T-helper 2 cell treated with Interferon-gamma antibody and Interleukin-4, amounts not matched to agents 100 ng/mL and 5 ng/mL, for 36 hours (primary cell): Measurements from ENCODE around the gene CYTH3. TPM values are rescaled to one million over a fixed set of nuclear protein-coding genes. Genes with fewer than 3 reads are reported as not detected.
"Not testable (repeated sequence)": the region's sequence is repeated elsewhere in the genome, so short reads cannot be mapped to it uniquely, and the experiment has no call there.

Source experiments
- intact Hi-C: fragments of 100-400 bp; cut with micrococcal nuclease; formaldehyde crosslinking; loops from one replicate; pipeline ENCODE4 v1.15.1; 2023
- total RNA-seq: library from RNA; stranded (reverse); gene quantifications from 2 replicates; pipeline ENCODE4 v1.2.3, GENCODE V29; 2022

The CYTH3 gene, protein sequence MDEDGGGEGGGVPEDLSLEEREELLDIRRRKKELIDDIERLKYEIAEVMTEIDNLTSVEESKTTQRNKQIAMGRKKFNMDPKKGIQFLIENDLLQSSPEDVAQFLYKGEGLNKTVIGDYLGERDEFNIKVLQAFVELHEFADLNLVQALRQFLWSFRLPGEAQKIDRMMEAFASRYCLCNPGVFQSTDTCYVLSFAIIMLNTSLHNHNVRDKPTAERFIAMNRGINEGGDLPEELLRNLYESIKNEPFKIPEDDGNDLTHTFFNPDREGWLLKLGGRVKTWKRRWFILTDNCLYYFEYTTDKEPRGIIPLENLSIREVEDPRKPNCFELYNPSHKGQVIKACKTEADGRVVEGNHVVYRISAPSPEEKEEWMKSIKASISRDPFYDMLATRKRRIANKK
- total RNA-seq: 0.43 and 0.66 TPM in 2 replicates

DNA sequence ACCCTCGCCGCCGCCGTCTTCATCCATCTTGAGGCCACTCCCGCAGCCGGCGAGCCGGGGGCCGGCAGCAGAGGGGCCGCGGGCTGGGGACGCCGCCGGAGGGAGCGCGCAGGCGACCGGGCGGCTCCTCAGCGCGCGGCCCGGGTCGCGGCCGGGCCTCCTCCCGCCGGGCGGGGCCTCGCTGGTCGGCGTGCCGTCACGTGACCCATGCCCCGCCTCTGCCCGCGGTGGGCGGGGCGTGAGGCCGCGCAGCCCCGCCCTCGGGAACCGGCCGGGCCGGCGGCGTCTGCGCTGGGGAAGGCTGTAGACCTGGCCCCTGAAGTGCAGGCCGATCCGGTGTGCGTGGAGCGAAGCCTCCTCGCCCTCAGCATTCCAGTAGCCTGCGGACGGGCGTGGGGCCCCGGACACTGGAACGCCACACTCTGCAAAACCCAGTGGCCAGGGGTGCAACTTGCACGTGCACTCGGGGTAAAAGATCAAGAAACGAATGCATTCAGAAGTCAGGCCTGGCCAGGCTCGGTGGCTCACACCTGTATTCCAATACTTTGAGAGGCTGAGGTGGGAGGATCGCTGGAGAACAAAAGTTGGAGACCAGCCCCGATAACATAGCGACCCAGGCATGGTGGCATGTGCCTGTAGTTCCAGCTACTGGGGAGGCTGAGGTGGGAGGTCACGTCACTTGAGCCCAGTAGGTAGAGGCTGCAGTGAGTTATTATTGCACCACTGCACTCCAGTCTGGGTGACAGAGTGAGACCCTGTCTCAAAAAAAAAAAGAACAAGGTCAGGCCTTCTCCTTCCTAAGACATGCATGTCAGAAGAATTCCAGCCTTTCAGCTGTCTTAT, at the start of gene CYTH3:
Gene CYTH3 (minus strand): TSS at position 144 of the 843 bp plus-strand sequence. CDS start 117 bp downstream, at position 27.
- intact Hi-C loops: loop anchor here (5.0 kb wide), 1 partner anchor 165 kb away; no protein-coding TSS in a partner anchor

DNA sequence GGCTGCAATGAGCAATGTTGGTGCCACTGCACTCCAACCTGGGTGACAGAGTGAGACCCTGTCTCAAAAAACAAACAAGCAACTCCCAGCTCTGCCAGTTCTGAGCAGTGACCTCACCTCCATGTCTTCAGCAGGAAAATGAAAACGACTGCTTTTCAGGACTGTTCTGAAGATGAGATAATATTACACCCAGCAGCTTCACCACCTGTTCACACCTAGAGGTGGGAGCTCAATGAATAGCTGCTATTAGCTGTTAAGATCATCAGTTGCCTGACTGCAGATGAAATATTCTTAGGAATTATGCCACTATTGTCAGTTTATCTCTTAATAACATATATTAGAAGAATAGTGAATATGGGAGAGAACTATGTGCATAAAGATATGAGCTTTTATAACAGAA, 48.4 kb upstream of the CYTH3 start:
- intact Hi-C loops: loop anchor here (5.0 kb wide), 1 partner anchor 323 kb away; no protein-coding TSS in a partner anchor

DNA sequence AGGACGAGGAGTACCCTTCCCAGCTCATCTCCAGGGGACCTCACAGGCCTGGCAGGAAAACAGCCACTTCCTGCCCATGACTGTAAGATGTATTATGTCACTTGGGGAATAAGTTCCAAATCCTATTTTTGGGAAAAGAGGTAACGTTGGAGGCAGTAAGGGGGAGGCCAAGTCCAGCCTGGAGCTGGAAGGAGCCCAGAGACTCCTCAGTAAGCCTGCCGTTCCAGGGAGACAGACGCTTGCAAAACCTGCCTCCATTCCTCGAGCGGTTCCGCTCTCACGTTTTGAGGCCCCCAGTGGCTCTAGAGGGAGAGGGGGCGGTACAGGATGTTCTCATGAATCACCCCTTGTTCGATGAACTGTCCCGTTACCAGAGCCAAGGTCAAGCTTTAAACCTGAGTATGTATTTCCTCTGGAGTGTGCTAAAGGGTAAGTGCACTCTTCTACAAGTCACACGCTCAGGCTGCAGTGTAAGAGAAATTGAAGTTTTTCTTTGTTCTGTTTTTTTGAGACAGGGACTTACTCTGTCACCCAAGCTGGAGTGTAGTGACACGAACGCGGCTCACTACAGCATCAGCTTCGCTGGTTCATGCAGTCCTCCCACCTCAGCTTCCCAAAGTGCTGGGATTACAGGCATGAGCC, 45.5 kb upstream of the CYTH3 start:
- intact Hi-C loops: no loop called here

DNA sequence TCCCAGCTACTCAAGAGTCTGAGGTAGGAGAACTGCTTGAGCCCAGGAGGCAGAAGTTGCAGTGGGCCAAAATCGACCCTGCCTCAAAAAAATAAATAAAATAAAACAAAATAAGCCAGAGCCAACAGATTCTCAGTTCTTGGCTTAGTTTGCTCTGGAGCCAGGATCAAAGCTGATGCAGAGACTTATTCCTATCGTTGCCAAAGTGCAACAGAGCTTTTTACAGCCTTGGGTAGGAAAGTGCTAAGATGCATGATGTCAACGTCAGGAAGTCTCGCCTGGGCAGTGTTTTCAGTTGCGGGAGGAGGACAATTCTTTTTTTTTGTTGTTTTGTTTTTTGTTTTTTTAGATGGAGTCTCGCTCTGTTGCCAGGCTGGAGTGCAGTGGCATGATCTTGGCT, 43.8 kb upstream of the CYTH3 start:
- intact Hi-C loops: no loop called here

DNA sequence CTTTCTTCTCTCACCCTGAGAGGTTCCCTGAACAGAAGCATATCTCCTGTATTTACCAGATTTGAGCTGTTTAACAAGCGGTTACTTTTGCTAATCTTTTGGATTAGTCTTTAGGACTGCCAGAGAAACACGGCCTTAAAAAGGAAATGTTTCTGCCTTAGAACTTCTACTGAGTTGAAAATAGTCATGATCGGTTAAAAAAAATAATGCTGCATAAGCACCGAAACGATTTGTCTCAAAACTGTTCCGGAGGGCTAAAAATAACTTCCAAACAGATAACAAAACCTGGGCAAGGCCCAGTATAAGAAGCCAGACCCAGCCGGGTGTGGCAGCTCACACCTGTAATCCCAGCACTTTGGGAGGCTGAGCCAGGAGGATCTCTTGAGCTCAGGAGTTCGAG, 43.3 kb upstream of the CYTH3 start:
- intact Hi-C loops: no loop called here

DNA sequence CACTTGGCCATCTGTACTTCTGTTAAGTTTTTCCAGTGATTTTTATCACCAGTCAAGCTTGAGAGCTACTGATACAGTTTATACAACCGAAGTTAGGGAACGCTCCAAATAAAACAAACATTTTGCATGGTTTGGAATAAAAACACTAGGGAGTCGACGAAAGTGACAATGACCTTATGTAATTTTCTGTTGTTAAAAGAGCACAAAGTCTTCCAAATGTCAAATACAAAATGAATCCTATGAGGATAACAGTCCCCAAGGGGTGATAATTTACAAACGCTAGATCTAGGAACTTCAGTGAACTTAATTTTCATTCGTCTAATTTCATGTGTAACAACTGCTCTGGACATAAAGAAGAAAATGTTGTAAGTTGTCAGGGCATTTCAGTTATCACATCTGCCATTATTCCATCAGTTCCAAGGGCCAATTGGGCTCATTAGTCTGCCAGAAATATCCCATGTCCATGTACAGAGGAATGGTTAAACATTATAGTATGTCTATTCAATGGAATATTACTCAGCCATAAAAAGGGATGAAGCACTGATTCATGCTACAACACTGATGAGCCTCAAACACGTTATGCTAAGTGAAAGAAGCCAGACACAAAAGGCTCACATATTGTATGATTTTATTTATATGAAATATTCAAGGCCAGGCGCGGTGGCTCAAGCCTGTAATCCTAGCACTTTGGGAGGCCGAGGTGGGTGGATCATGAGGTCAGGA, 38.0 kb upstream of the CYTH3 start:
- intact Hi-C loops: no loop called here

DNA sequence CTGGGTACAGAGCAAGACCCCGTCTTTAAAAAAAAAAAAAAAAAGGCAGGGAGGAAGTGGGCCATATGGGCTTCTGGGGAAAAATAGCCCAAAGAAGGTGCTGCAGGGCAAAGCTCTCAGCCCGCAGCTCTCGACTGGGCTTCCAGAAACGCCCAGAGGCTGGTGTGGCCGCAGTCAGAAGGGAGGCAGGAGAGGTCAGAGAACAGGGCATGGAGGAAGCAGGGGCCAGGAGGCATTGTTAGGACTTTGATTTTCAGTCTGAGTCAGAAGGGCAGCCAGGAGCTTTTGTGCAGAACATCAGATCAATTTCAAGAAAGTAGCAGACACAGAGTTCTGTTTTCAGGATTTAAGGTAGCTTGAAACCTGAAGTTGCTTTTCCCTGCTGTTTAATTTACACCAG, 35.3 kb upstream of the CYTH3 start:
- intact Hi-C loops: no loop called here

DNA sequence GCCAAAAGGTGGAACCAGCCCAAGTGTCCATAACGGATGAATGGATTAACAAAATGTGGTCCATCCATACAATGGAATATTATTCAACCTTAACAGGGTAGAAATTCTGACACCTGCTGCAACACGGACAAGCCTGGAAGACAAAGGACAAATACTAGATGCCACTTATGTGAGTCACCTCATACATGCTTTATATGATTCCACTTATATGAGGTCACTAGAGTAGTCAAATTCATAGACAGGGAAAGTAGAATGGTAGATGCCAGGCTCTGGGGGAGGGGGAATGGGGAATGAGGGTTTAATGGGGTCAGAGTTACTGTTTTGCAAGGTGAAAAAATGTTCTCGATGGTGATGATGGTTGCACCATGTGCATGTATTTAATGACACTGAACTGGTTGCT, 34.0 kb upstream of the CYTH3 start:
- intact Hi-C loops: no loop called here

DNA sequence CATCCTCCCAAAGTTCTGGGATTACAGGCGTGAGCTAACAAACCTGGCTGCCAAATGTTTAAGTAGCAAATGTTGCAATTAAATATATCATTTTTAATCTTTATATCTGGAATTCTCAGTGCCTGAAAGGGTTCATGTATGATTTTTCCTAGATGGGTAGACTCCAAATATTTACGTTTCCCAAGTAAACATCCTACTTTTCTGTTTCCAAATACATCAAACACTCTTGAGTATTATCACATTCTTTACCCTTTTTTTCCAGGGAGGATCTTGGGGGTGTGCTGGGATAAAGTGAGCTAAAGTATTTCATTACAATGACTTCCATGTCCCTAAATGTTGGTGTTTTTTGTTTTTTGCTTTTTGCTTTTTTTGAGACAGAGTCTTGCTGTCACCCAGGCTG, 32.9 kb upstream of the CYTH3 start:
- intact Hi-C loops: no loop called here

DNA sequence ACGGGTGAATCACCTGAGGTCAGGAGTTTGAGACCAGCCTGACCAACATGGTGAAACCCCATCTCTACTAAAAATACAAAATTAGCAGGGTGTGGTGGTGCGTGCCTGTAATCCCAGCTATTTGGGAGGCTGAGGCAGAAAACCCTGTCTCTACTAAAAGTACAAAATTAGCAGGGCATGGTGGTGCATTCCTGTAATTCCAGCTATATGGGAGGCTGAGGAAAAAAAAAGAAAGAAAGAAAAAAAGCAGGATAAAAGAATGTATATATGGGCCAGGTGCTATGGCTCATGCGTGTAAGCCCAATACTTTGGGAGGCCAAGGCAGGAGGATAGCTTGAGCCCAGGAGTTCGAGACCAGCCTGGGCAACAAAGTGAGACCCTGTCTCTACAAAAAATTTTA, 29.0 kb upstream of the CYTH3 start:
- intact Hi-C loops: not testable (repeated sequence)

DNA sequence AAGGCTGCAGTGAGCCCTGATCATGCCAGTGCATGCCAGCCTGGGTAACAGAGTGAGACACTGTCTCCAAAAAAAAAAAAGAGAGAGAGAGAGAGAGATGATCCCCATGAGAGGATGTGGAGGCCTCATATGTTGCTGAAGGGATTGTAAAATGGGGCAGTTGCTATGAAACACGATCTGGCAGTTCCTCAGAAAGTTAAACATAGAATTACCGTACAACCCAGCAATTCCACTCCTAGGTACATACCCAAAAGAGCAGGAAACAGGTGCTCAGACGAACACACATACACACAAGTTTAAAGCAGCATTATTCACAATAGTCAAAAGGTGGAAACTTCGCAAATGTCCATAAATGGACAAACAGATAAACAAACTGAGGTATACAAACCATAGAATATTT, 27.4 kb upstream of the CYTH3 start:
- intact Hi-C loops: no loop called here

DNA sequence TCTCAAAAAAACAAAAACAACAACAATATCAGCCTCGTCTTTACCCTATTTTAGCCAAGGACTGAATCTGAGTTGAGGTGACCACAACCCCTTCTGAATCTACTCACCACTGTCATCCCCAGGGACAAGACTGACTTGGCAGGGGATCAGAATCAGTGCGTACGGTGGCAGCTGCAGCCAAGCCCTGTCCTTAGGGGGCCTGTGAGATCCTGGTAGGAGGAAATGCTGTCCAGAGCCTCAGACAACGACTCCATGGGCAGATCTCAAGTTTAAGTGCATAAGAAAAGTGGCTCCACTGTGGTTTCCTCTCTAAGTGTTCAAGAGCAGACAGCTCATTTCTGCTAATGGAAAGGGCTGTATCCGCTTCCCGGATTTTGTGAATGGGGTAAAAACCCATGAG, 22.4 kb upstream of the CYTH3 start:
- intact Hi-C loops: no loop called here

DNA sequence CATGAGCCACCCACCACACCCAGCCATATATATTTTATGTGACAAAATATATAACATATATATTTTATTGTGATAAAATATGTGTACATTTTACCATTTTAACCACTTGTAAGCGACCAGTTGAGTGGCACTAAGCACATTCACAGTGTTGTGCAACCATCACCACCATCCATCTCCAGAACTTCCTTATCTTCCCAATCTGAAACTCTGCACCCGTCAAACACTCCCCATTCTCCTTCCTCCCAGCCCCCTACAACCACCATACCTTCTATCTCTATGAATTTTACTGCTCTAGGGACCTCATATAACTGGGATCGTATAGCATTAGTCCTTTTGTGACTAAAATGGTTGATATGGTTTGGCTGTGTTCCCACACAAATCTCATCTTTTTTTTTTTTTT, 20.8 kb upstream of the CYTH3 start:
- intact Hi-C loops: no loop called here

DNA sequence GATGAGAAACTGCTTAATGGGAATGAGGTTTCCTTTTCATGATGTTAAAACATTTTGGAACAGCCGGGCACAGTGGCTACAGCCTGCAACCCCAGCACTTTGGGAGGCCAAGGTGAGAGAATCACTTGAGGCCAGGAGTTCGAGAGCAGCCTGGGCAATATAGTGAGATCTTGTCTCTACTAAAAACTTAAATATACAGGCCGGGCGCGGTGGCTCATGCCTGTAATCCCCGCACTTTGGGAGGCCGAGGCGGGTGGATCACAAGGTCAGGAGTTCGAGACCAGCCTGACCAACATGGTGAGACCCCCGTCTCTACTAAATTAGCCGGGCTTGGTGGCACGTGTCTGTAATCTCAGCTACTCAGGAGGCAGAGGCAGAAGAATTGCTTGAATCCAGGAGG, 19.5 kb upstream of the CYTH3 start:
- intact Hi-C loops: not testable (repeated sequence)

DNA sequence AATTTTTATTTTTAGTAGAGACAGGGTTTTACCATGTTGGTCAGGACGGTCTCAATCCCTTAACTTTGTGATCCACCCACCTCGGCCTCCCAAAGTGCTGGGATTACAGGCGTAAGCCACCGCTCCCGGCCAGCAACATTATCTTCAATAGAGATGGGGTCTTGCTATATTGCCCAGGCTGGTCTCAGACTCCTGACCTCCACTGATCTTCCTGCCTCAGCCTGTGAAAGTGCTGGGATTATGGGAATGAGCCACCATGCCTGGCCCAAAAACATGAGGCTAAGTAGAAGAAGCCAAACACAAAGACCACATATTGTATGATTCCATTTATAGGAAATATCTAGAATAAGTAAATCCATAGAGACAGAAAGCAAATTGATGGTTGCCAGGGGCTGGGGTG, 19.1 kb upstream of the CYTH3 start:
- intact Hi-C loops: no loop called here

DNA sequence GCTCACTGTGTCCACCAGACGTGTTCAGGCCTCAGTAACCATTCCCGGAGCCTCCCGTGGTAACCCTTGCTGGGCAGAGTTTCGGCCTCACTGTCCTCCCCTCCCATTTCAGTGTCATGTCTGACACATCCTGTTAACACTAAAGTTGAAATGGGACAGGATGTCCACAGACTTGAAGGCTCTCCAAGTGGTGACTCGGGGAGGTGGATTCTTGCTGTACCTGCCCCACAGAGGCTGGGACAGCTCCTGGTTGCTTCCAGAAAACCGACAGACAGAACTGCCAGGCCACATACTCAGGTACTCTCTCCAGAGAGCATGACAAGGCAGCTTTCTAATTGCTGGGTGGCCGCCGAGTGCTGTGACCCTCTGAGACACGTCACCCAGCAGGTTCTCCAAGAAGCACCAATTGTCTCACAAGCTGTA, 17.9 kb upstream of the CYTH3 start:
- intact Hi-C loops: no loop called here

DNA sequence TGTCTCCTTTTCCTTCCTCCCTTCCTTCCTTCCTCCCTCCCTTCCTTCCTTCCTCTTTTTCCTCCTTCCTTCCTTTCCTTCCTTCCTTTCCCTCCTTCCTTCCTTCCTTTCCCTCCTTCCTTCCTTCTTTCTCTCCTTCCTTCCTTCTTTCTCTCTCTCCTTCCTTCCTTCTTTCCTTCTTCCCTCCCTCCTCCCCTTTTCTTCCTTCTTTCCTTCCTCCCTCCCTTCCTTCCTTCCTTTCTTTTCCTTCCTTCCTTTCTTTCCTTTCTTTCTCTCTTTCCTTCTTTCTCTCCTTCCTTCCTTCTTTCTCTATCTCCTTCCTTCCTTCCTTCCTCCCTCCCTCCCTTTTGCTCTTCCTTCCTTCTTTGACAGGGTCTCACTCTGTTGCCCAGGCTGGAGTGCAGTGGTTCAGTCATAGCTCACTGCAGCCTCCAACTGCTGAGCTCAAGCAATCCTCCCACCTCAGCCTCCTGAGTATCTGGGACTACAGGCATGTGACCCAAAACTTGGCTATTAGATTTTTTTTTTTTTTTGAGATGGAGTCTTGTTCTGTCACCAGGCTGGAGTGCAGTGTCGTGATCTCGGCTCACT, 15.9 kb upstream of the CYTH3 start:
- intact Hi-C loops: no loop called here

DNA sequence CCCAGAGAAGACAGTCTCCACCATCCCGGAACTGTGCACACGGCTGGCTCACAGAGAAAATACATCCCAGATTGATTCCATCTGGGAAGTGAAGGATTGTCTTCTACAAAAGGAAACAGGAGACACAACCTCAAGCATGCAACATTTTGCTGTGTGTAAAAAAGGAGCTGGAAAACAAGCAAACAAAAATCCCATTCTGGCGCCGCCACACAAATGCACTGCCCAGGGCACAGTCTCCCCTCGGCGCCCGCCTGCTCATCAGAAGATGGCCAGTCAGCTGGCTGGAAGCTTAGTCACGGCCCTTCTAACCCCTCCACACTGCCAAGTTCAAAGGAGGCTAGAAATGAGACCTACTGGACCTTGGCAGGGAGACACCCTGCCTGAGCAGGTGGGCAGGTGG, 14.1 kb upstream of the CYTH3 start:
- intact Hi-C loops: no loop called here

DNA sequence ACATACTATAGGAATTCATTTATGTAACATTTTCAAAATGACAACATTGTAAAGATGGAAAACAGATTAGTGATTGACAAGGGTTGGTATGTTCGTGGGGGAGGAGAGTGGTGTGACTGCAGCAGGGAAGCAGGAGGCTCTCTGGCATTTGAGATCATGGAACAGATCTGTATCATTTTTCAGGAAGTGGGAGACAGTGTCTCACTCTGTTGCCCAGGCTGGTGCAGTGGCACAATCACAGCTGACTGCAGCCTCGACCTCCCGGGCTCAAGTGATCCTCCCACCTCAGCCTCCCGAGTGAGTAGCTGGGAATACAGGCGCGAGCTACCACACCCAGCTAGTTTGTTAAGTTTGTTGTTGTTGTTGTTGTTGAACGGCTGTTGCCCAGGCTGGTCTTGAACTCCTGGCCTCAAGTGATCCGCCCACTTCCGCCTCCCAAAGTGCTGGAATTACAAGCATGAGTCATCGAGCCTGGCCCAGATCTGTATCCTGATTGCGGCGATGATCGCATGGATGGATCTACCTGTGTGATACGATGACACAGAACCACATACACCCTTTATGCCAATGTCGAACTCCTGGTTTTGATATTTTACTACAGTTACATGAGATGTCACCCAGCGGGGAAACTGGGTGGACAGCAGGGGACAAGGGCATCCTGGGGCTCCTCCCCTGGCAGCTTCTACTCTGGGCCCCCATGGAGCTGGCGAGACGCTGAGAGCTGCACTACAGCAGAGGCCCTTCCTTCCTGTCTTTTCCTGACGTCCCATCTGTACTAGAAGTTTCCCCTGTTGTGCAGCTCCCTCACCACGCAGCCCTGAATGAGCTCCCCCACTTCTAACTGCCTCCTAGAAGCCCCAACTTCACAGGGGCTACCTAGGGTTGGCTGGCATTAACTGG, 12.3 kb upstream of the CYTH3 start:
- intact Hi-C loops: no loop called here

DNA sequence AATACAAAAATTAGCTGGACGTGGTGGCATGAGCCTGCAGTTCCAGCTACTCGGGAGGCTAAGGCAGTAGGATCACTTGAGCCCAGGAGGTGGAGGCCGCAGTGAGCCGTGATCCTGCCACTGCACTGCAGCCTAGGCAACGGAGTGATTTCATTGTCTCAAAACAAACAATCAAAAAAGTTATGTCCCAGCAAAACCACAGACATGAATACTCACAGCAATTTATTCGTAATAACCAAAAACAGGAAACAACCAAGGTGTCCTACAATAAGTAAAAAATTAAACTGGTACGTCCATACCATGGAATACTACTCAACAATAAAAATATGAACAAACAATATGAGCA, 11.6 kb upstream of the CYTH3 start:
- intact Hi-C loops: no loop called here
